ENCODE measurements around the gene CNNM3. TPM values are rescaled to one million over a fixed set of nuclear protein-coding genes. Genes with fewer than 3 reads are reported as not detected.

CNNM3 gene
- total RNA-seq, 4 donors from 2014 or later, result 21.8 to 27.8 (median 22.9) TPM

GRCh38 chr2:96826546-96827278 lies 10.6 kb downstream of the CNNM3 start:
- Histone ChIP-seq H3K9me3 (no peaks in the 10 kb centered on the region), H3K27me3 (no peaks in the 10 kb centered on the region), H3K27ac (no peak overlapping the region), H3K4me1 (peaks cover 0 to 20% (median 3%) of the 10 kb centered on the region in 4 donors), H3K4me3 (no peak overlapping the region), H3K36me3 (peaks cover 7 to 95% (median 13%) of the 10 kb centered on the region in 3 donors)
- DNase-seq (ENCODE audit: low spot score in 2 of 2), result no peak
- TF ChIP-seq CTCF (IDR thresholded peaks at IDR 0.05) (no peak), POLR2A (IDR thresholded peaks at IDR 0.05) (no peak), EP300 (IDR thresholded peaks at IDR 0.05) (no peak)
- 88% methylated on average over 21 to 22 of the region's 22 CpGs for WGBS, 2 donors

- Histone ChIP-seq H3K4me1 (peaks cover 0 to 27% (median 8%) of the 10 kb centered on the region in 4 donors), H3K36me3 (peaks cover 7 to 97% (median 13%) of the 10 kb centered on the region in 3 donors)
- no peak for DNase-seq (ENCODE audit: low spot score in 2 of 2)
These were observed 12.4 kb downstream of the CNNM3 start for GRCh38 chr2:96828436-96828835.

GRCh38 chr2:96828874-96829273 lies 12.8 kb downstream of the CNNM3 start:
- Histone ChIP-seq H3K4me3 (no peak overlapping the region), H3K27ac (no peak overlapping the region), H3K27me3 (no peaks in the 10 kb centered on the region), H3K36me3 (peaks cover 7 to 97% (median 13%) of the 10 kb centered on the region in 3 donors), H3K4me1 (peaks cover 0 to 26% (median 9%) of the 10 kb centered on the region in 4 donors), H3K9me3 (no peaks in the 10 kb centered on the region)
- WGBS, 2 donors, result 95% methylated on average over 13 of the region's 13 CpGs
- TF ChIP-seq EP300 (IDR thresholded peaks at IDR 0.05), result no peak
- TF ChIP-seq POLR2A (IDR thresholded peaks at IDR 0.05), result no peak
- no peak for TF ChIP-seq CTCF (IDR thresholded peaks at IDR 0.05)
- no peak for DNase-seq (ENCODE audit: low spot score in 2 of 2)

More at GRCh38 chr2:96828436-96828835, 12.4 kb downstream of the CNNM3 start:
- Histone ChIP-seq H3K4me3 (no peak overlapping the region), H3K27me3 (no peaks in the 10 kb centered on the region), H3K27ac (no peak overlapping the region), H3K9me3 (no peaks in the 10 kb centered on the region)
- TF ChIP-seq CTCF (IDR thresholded peaks at IDR 0.05) (no peak), EP300 (IDR thresholded peaks at IDR 0.05) (no peak), POLR2A (IDR thresholded peaks at IDR 0.05) (no peak)
- 92 to 96% methylated on average over 14 of the region's 14 CpGs for WGBS, 2 donors

GRCh38 chr2:96830044-96830562 lies 14.0 kb downstream of the CNNM3 start:
- no peak for TF ChIP-seq CTCF (IDR thresholded peaks at IDR 0.05)
- TF ChIP-seq EP300 (IDR thresholded peaks at IDR 0.05), result no peak
- TF ChIP-seq POLR2A (IDR thresholded peaks at IDR 0.05), result no peak
- Histone ChIP-seq H3K4me1 (peaks cover 0 to 20% (median 9%) of the 10 kb centered on the region in 4 donors), H3K27ac (no peak overlapping the region), H3K4me3 (no peak overlapping the region), H3K9me3 (no peaks in the 10 kb centered on the region), H3K27me3 (no peaks in the 10 kb centered on the region), H3K36me3 (peaks cover 7 to 100% (median 13%) of the 10 kb centered on the region in 3 donors)
- no peak for DNase-seq (ENCODE audit: low spot score in 2 of 2)
- 59 to 69% methylated on average over 4 to 5 of the region's 5 CpGs for WGBS, 2 donors

GRCh38 chr2:96831679-96832078 lies 15.6 kb downstream of the CNNM3 start:
- peaks cover 0 to 20% (median 9%) of the 10 kb centered on the region in 4 donors for H3K4me1 ChIP-seq
- no peaks in the 10 kb centered on the region for H3K9me3 ChIP-seq
- H3K27ac ChIP-seq, result peak overlapping the region in 2 of 4 donors; percentile 5 to 16
- no peak for DNase-seq (ENCODE audit: low spot score in 2 of 2)
- peaks cover 7 to 98% (median 13%) of the 10 kb centered on the region in 3 donors for H3K36me3 ChIP-seq
- no peaks in the 10 kb centered on the region for H3K27me3 ChIP-seq
- no peak for TF ChIP-seq POLR2A (IDR thresholded peaks at IDR 0.05)
- H3K4me3 ChIP-seq, result no peak overlapping the region
- 69 to 75% methylated on average over 10 of the region's 10 CpGs for WGBS, 2 donors
